ENCODE results near the gene JPH4.

JPH4 gene

GRCh38 chr14:23572836-23573235 is 5.8 kb downstream of the JPH4 start:
- ATAC-seq = no peak
- TF ChIP-seq POU6F1 (CRISPR knock-in tag; IDR thresholded peaks at IDR 0.05; ENCODE audit: borderline replicate concordance, low read depth) = no peak
- TF ChIP-seq ZFP30 (CRISPR knock-in tag; IDR thresholded peaks at IDR 0.05) = no peak
- no peak for TF ChIP-seq ISL1 (CRISPR knock-in tag; IDR thresholded peaks at IDR 0.05)
- TF ChIP-seq TOX (CRISPR knock-in tag; IDR thresholded peaks at IDR 0.05; ENCODE audit: borderline replicate concordance) = no peak
- TF ChIP-seq ZFP3 (CRISPR knock-in tag; IDR thresholded peaks at IDR 0.05) = no peak
- no peak for TF ChIP-seq CSDC2 (CRISPR knock-in tag; IDR thresholded peaks at IDR 0.05)
- no peak for TF ChIP-seq ZNF565 (CRISPR knock-in tag; conservative IDR thresholded peaks at IDR 0.05; ENCODE audit: low read depth)
- TF ChIP-seq ARNTL (CRISPR knock-in tag; IDR thresholded peaks at IDR 0.05; ENCODE audit: borderline replicate concordance, low read depth) = no peak
- TF ChIP-seq GLIS3 (CRISPR knock-in tag; IDR thresholded peaks at IDR 0.05) = no peak
- no peak for TF ChIP-seq SNAI2 (CRISPR knock-in tag; IDR thresholded peaks at IDR 0.05)
- no peak for TF ChIP-seq ZNF70 (CRISPR knock-in tag; IDR thresholded peaks at IDR 0.05)
- no peak for TF ChIP-seq PPARA (CRISPR knock-in tag; IDR thresholded peaks at IDR 0.05; ENCODE audit: borderline replicate concordance)

- TF ChIP-seq CSDC2 (CRISPR knock-in tag; IDR thresholded peaks at IDR 0.05) (no peak), CREB5 (CRISPR knock-in tag; IDR thresholded peaks at IDR 0.05; ENCODE audit: low read depth) (no peak), TOX (CRISPR knock-in tag; IDR thresholded peaks at IDR 0.05; ENCODE audit: borderline replicate concordance) (no peak), ZNF8 (CRISPR knock-in tag; IDR thresholded peaks at IDR 0.05) (no peak), ZNF565 (CRISPR knock-in tag; conservative IDR thresholded peaks at IDR 0.05; ENCODE audit: low read depth) (no peak), PATZ1 (CRISPR knock-in tag; IDR thresholded peaks at IDR 0.05; ENCODE audit: borderline replicate concordance) (no peak), ZNF70 (CRISPR knock-in tag; IDR thresholded peaks at IDR 0.05) (no peak), GLIS3 (CRISPR knock-in tag; IDR thresholded peaks at IDR 0.05) (no peak), ZC3H10 (CRISPR knock-in tag; IDR thresholded peaks at IDR 0.05) (no peak), RARB (CRISPR knock-in tag; IDR thresholded peaks at IDR 0.05) (no peak), POU6F1 (CRISPR knock-in tag; IDR thresholded peaks at IDR 0.05; ENCODE audit: borderline replicate concordance, low read depth) (no peak)
- no peak for ATAC-seq
Observed at GRCh38 chr14:23572524-23572828, 6.1 kb downstream of the JPH4 start.

- no peak for ATAC-seq
- TF ChIP-seq CSDC2 (CRISPR knock-in tag; IDR thresholded peaks at IDR 0.05) = no peak
- no peak for TF ChIP-seq TSHZ2 (CRISPR knock-in tag; IDR thresholded peaks at IDR 0.05)
- no peak for TF ChIP-seq SNAI2 (CRISPR knock-in tag; IDR thresholded peaks at IDR 0.05)
- TF ChIP-seq ZNF70 (CRISPR knock-in tag; IDR thresholded peaks at IDR 0.05) = no peak
- no peak for TF ChIP-seq ISL1 (CRISPR knock-in tag; IDR thresholded peaks at IDR 0.05)
- TF ChIP-seq PPARA (CRISPR knock-in tag; IDR thresholded peaks at IDR 0.05; ENCODE audit: borderline replicate concordance) = no peak
- TF ChIP-seq TCF4 (CRISPR knock-in tag; IDR thresholded peaks at IDR 0.05; ENCODE audit: borderline replicate concordance) = no peak
- TF ChIP-seq ZFP3 (CRISPR knock-in tag; IDR thresholded peaks at IDR 0.05) = no peak
- TF ChIP-seq BACH2 (CRISPR knock-in tag; IDR thresholded peaks at IDR 0.05; ENCODE audit: borderline replicate concordance) = no peak
- TF ChIP-seq RARB (CRISPR knock-in tag; IDR thresholded peaks at IDR 0.05) = no peak
- TF ChIP-seq ESRRG (CRISPR knock-in tag; IDR thresholded peaks at IDR 0.05) = no peak
- TF ChIP-seq ZFP30 (CRISPR knock-in tag; IDR thresholded peaks at IDR 0.05) = no peak
- no peak for TF ChIP-seq TOX (CRISPR knock-in tag; IDR thresholded peaks at IDR 0.05; ENCODE audit: borderline replicate concordance)
- no peak for TF ChIP-seq OSR1 (CRISPR knock-in tag; IDR thresholded peaks at IDR 0.05)
- TF ChIP-seq POU6F1 (CRISPR knock-in tag; IDR thresholded peaks at IDR 0.05; ENCODE audit: borderline replicate concordance, low read depth) = no peak
- TF ChIP-seq CSRNP3 (CRISPR knock-in tag; IDR thresholded peaks at IDR 0.05) = no peak
- no peak for TF ChIP-seq ZC3H10 (CRISPR knock-in tag; IDR thresholded peaks at IDR 0.05)
- TF ChIP-seq GLIS3 (CRISPR knock-in tag; IDR thresholded peaks at IDR 0.05) = no peak
- TF ChIP-seq ZNF565 (CRISPR knock-in tag; conservative IDR thresholded peaks at IDR 0.05; ENCODE audit: low read depth) = no peak
- TF ChIP-seq ARNTL (CRISPR knock-in tag; IDR thresholded peaks at IDR 0.05; ENCODE audit: borderline replicate concordance, low read depth) = no peak
Observed at GRCh38 chr14:23571701-23572523, 6.7 kb downstream of the JPH4 start.
